HepG2 (cell line): ENCODE results near the gene TRAPPC5. TPM values are rescaled to one million over a fixed set of nuclear protein-coding genes. Genes with fewer than 3 reads are reported as not detected.

ENCODE experiments used
- FOXA3 ChIP-seq: IDR thresholded peaks from 2 replicates; pipeline ENCODE4 v1.6.1; 2016; ENCODE audit warnings: missing genetic modification reagents, missing compliant biosample characterization
- GABPB1 ChIP-seq: IDR thresholded peaks from 2 replicates; pipeline ENCODE4 v1.6.1; 2016; ENCODE audit warnings: mild to moderate bottlenecking, missing genetic modification reagents, moderate library complexity, missing compliant biosample characterization
- GFI1 ChIP-seq: sonication (generic); formaldehyde crosslinking; IDR thresholded peaks from 2 replicates; pipeline ENCODE4 v1.5.0; 2020; ENCODE audit warnings: missing genetic modification reagents, mild to moderate bottlenecking, borderline replicate concordance
- HDAC2 ChIP-seq: sonication (generic); formaldehyde crosslinking; IDR thresholded peaks from 2 replicates; pipeline ENCODE4 v1.4.0; 2020; ENCODE audit warnings: missing genetic modification reagents
- LCORL ChIP-seq, 2 experiments: fragments of 450-650 bp in 1 of 2; sonication (generic) in 1 of 2; formaldehyde crosslinking in 1 of 2; IDR thresholded peaks; 2 replicates each; pipeline versions ENCODE4 v1.5.0 to v1.6.1; 2017 to 2020; ENCODE audit warnings: antibody characterized with exemption in 1 of 2, missing genetic modification reagents in 1 of 2
- PCBP1 ChIP-seq: fragments of 200-400 bp; formaldehyde crosslinking; IDR thresholded peaks from 2 replicates; pipeline ENCODE4 v1.6.1; 2017; ENCODE audit warnings: mild to moderate bottlenecking, low read depth, low read length, borderline replicate concordance
- RARA ChIP-seq: IDR thresholded peaks from 2 replicates; pipeline ENCODE4 v1.6.1; 2016; ENCODE audit warnings: missing genetic modification reagents, missing compliant biosample characterization
- REXO4 ChIP-seq: sonication (generic); formaldehyde crosslinking; IDR thresholded peaks from 2 replicates; pipeline ENCODE4 v1.8.0; 2022; ENCODE audit warnings: missing genetic modification reagents, mild to moderate bottlenecking, borderline replicate concordance
- TBP ChIP-seq: sonication (generic); formaldehyde crosslinking; IDR thresholded peaks from 2 replicates; pipeline ENCODE4 v1.5.0; 2020; ENCODE audit warnings: missing genetic modification reagents
- TBX3 ChIP-seq: fragments of 450-650 bp; IDR thresholded peaks from 2 replicates; pipeline ENCODE4 v1.6.1; 2017; ENCODE audit warnings: antibody characterized with exemption, mild to moderate bottlenecking, inconsistent platforms, borderline replicate concordance
- ZBTB20 ChIP-seq: sonication (generic); formaldehyde crosslinking; IDR thresholded peaks from 2 replicates; pipeline ENCODE4 v1.8.1; 2023; ENCODE audit warnings: missing genetic modification reagents, low read depth, mild to moderate bottlenecking, borderline replicate concordance
- ZIK1 ChIP-seq: sonication (generic); formaldehyde crosslinking; IDR thresholded peaks from 2 replicates; pipeline ENCODE4 v1.5.0; 2020; ENCODE audit warnings: mild to moderate bottlenecking, low read depth, missing genetic modification reagents, borderline replicate concordance
- ZMYM3 ChIP-seq: sonication (generic); formaldehyde crosslinking; IDR thresholded peaks from 2 replicates; pipeline ENCODE4 v1.5.1; 2020; ENCODE audit warnings: mild to moderate bottlenecking, missing genetic modification reagents
- ZNF143 ChIP-seq: sonication (generic); formaldehyde crosslinking; IDR thresholded peaks from 2 replicates; pipeline ENCODE4 v1.4.0; 2020; ENCODE audit warnings: missing genetic modification reagents
- ZNF180 ChIP-seq: sonication (generic); formaldehyde crosslinking; IDR thresholded peaks from 2 replicates; pipeline ENCODE4 v1.4.0; 2020; ENCODE audit warnings: low read depth, missing genetic modification reagents, borderline replicate concordance
- ZNF501 ChIP-seq: sonication (generic); formaldehyde crosslinking; IDR thresholded peaks from 2 replicates; pipeline ENCODE4 v1.5.1; 2020; ENCODE audit warnings: mild to moderate bottlenecking, moderate library complexity, missing genetic modification reagents
- ZNF570 ChIP-seq: sonication (generic); formaldehyde crosslinking; IDR thresholded peaks from 2 replicates; pipeline ENCODE4 v1.4.0; 2020; ENCODE audit warnings: mild to moderate bottlenecking, missing genetic modification reagents, borderline replicate concordance
- ZNF577 ChIP-seq: sonication (generic); formaldehyde crosslinking; IDR thresholded peaks from 2 replicates; pipeline ENCODE4 v1.4.0; 2020; ENCODE audit warnings: mild to moderate bottlenecking, low read depth, missing genetic modification reagents, borderline replicate concordance
- ZSCAN12 ChIP-seq: sonication (generic); formaldehyde crosslinking; IDR thresholded peaks from 2 replicates; pipeline ENCODE4 v1.9.0; 2021; ENCODE audit warnings: mild to moderate bottlenecking, missing genetic modification reagents
- polyA plus RNA-seq, 8 experiments: library from polyadenylated mRNA; depleted of rRNA in 3 of 8; stranded (reverse) in 7 of 8; unstranded in 1 of 8; fragments of >200 nt; fragmentation: Illumina TruSeq in 4 of 8; extraction: Trizol in 4 of 8; gene quantifications; 2 replicates each; pipeline versions ENCODE4 v1.2.1 to v1.2.3, GENCODE V29; 2011 to 2016; ENCODE audit warnings: low read depth in 4 of 8, missing spikeins in 1 of 8, mixed read lengths in 1 of 8; ENCODE audit not compliant: insufficient read depth in 1 of 8
- total RNA-seq, 5 experiments: library from RNA; depleted of rRNA; stranded (reverse); fragments of >200 nt; fragmentation: Illumina TruSeq; extraction: Trizol; gene quantifications; 2 replicates each; pipeline ENCODE4 v1.2.3, GENCODE V29; 2016; ENCODE audit warnings: low read depth in 1 of 5
- TF ChIP-seq, protein P1 (sequence below): sonication (generic); formaldehyde crosslinking; IDR thresholded peaks from 2 replicates; pipeline ENCODE4 v1.5.1; 2020; ENCODE audit warnings: mild to moderate bottlenecking, moderate library complexity, missing genetic modification reagents
- TF ChIP-seq, protein P2 (sequence below): IDR thresholded peaks from 2 replicates; pipeline ENCODE4 v1.6.1; 2016; ENCODE audit warnings: missing genetic modification reagents, missing compliant biosample characterization
- TF ChIP-seq, protein P3 (sequence below): IDR thresholded peaks from 2 replicates; pipeline ENCODE4 v1.6.1; 2012; ENCODE audit warnings: low read depth, low read length, improper control_type of control experiment
- TF ChIP-seq, protein P4 (sequence below): sonication (generic); formaldehyde crosslinking; IDR thresholded peaks from 2 replicates; pipeline ENCODE4 v1.5.0; 2020; ENCODE audit warnings: missing genetic modification reagents

The TRAPPC5 gene
- total and polyA plus RNA-seq, 2 of the 13 experiments (the other 11 are each of a cell fraction or from before 2014, with no cell fraction given): 38.5 to 78.7 TPM

DNA sequence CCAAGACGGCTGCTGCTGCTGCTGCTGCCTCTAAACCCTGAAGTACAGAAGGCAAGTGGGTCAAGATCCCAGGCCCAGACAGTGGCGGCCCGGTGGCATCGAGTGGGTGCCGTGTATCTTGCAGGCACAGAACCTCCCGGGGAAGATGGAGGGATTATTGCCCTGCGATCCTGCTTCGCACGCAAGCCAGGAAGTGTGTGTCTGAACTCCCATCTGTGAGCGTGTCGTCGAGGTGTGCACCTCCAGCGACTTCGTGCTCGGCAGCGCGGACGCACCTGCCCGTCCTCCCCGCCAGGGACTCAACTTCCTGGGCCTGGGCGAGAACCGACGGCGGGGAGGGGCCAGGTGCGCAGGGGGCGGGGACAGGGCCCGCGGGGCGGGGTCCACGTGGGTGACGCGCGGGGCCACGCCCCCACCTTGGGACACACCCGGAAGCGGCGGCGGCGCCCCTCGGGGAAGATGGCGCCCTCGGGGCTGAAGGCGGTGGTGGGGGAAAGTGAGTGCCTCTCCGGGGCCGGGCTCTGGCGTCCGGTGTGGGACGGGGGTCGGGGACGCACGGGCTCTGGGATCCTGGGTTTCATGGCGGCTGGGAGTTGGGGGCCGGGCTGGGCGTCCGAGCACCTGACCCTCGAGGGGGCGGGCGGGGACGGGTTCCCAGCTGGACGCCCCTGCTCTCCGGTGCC, 43.8 kb upstream of the TRAPPC5 start, which contains the start of gene STXBP2 (continued):
- TF ChIP-seq ZNF570: no peak
- TF ChIP-seq ZNF501 (CRISPR knock-in tag): 0 out of 2 replicates have a peak, but pooled peaks have one; percentile 55
- TF ChIP-seq GFI1: no peak
- TF ChIP-seq, protein P1, sequence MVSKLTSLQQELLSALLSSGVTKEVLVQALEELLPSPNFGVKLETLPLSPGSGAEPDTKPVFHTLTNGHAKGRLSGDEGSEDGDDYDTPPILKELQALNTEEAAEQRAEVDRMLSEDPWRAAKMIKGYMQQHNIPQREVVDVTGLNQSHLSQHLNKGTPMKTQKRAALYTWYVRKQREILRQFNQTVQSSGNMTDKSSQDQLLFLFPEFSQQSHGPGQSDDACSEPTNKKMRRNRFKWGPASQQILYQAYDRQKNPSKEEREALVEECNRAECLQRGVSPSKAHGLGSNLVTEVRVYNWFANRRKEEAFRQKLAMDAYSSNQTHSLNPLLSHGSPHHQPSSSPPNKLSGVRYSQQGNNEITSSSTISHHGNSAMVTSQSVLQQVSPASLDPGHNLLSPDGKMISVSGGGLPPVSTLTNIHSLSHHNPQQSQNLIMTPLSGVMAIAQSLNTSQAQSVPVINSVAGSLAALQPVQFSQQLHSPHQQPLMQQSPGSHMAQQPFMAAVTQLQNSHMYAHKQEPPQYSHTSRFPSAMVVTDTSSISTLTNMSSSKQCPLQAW (CRISPR knock-in tag): peak; percentile 20; the same call in 1 of the 2 replicates
- no peak; the same call in 1 of the 2 replicates for TF ChIP-seq ZNF180 (CRISPR knock-in tag)
- no peak for TF ChIP-seq PCBP1
- peak; percentile 13; the same call in 1 of the 2 replicates for TF ChIP-seq ZMYM3 (CRISPR knock-in tag)
- TF ChIP-seq RARA (CRISPR knock-in tag): 0 out of 2 replicates have a peak, but pooled peaks have one; percentile 30
- TF ChIP-seq REXO4: no peak
- no peak for TF ChIP-seq ZSCAN12 (CRISPR knock-in tag)
- TF ChIP-seq ZIK1 (CRISPR knock-in tag): peak; percentile 94; the same call in 1 of the 2 replicates
- TF ChIP-seq, protein P2, sequence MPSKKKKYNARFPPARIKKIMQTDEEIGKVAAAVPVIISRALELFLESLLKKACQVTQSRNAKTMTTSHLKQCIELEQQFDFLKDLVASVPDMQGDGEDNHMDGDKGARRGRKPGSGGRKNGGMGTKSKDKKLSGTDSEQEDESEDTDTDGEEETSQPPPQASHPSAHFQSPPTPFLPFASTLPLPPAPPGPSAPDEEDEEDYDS (CRISPR knock-in tag): peak; percentile 68
- TF ChIP-seq HDAC2 (CRISPR knock-in tag): peak; percentile 17; the same call in 1 of the 2 replicates
- no peak for TF ChIP-seq TBP
- TF ChIP-seq LCORL (IDR thresholded peaks at IDR 0.05): no peak
- no peak for TF ChIP-seq LCORL (CRISPR knock-in tag; IDR thresholded peaks at IDR 0.05)
- TF ChIP-seq TBX3: no peak
- peak; percentile 42; the same call in 1 of the 2 replicates for TF ChIP-seq ZNF143 (CRISPR knock-in tag)
- TF ChIP-seq, protein P3, sequence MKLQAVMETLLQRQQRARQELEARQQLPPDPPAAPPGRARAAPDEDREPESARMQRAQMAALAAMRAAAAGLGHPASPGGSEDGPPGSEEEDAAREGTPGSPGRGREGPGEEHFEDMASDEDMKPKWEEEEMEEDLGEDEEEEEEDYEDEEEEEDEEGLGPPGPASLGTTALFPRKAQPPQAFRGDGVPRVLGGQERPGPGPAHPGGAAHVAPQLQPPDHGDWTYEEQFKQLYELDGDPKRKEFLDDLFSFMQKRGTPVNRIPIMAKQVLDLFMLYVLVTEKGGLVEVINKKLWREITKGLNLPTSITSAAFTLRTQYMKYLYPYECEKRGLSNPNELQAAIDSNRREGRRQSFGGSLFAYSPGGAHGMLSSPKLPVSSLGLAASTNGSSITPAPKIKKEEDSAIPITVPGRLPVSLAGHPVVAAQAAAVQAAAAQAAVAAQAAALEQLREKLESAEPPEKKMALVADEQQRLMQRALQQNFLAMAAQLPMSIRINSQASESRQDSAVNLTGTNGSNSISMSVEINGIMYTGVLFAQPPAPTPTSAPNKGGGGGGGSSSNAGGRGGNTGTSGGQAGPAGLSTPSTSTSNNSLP: no peak
- TF ChIP-seq, protein P4, sequence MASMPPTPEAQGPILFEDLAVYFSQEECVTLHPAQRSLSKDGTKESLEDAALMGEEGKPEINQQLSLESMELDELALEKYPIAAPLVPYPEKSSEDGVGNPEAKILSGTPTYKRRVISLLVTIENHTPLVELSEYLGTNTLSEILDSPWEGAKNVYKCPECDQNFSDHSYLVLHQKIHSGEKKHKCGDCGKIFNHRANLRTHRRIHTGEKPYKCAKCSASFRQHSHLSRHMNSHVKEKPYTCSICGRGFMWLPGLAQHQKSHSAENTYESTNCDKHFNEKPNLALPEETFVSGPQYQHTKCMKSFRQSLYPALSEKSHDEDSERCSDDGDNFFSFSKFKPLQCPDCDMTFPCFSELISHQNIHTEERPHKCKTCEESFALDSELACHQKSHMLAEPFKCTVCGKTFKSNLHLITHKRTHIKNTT (CRISPR knock-in tag): no peak
- TF ChIP-seq GABPB1: peak; percentile 75
- TF ChIP-seq ZBTB20 (CRISPR knock-in tag): peak; percentile 5; the same call in 1 of the 2 replicates
- TF ChIP-seq FOXA3: no peak
- TF ChIP-seq ZNF577 (CRISPR knock-in tag): no peak
